OCI-LY7 (cell line): Measurements from ENCODE around the gene SHPK. TPM values are rescaled to one million over a fixed set of nuclear protein-coding genes. Genes with fewer than 3 reads are reported as not detected.

Source experiments
- BruUV-seq: library from RNA; stranded (reverse); fragments of 400-500 nt; replicated peaks from 2 replicates; lab custom pipeline; 2021; lab: Mats Ljungman, UMichigan
- CTCF ChIA-PET: fragments of 300-600 bp; sonication (Branson Sonifier 250); formaldehyde crosslinking; loops from one replicate; lab custom pipeline; 2022; ENCODE audit warnings: antibody characterized with exemption; ENCODE audit not compliant: unreplicated experiment; lab: Charles Lee
- POLR2A ChIA-PET: fragments of 300-600 bp; sonication (Branson Sonifier 250); formaldehyde crosslinking; loops from one replicate; lab custom pipeline; 2022; ENCODE audit warnings: antibody characterized with exemption; lab: Charles Lee
- DNase-seq: peaks from one replicate; pipeline ENCODE4 v3.0.0-alpha.2; 2015; ENCODE audit warnings: low spot score
- H2AFZ ChIP-seq: fragments of 200-600 bp; sonication (generic), shearing (Covaris generic); 2 replicates; pipeline ENCODE4 v1.6.1; 2014; ENCODE audit warnings: mild to moderate bottlenecking, antibody characterized with exemption, low read length, moderate library complexity
- H3K27ac ChIP-seq: fragments of 200-600 bp; sonication (generic); 2 replicates; pipeline ENCODE4 v1.5.1; 2014; ENCODE audit warnings: mixed run types, low read depth, mild to moderate bottlenecking, moderate library complexity, low read length, inconsistent platforms; ENCODE audit not compliant: poor library complexity, severe bottlenecking
- H3K36me3 ChIP-seq: fragments of 200-600 bp; sonication (generic); 2 replicates; pipeline ENCODE4 v1.6.1; 2014; ENCODE audit warnings: mild to moderate bottlenecking, antibody characterized with exemption, low read length, moderate library complexity, mixed read lengths; ENCODE audit not compliant: insufficient read depth
- H3K4me1 ChIP-seq: fragments of 200-600 bp; sonication (generic); 2 replicates; pipeline ENCODE4 v1.5.1; 2014; ENCODE audit warnings: mild to moderate bottlenecking, low read length; ENCODE audit not compliant: insufficient read depth, poor library complexity, severe bottlenecking
- H3K4me2 ChIP-seq: fragments of 200-600 bp; sonication (generic); 2 replicates; pipeline ENCODE4 v1.6.1; 2014; ENCODE audit warnings: mild to moderate bottlenecking, low read length
- H3K4me3 ChIP-seq: fragments of 200-600 bp; sonication (generic); 2 replicates; pipeline ENCODE4 v1.5.1; 2014; ENCODE audit warnings: mild to moderate bottlenecking, low read depth, low read length; ENCODE audit not compliant: poor library complexity, severe bottlenecking
- H3K79me2 ChIP-seq: fragments of 200-600 bp; sonication (generic); 2 replicates; pipeline ENCODE4 v1.6.1; 2016; ENCODE audit warnings: low read depth, mild to moderate bottlenecking, low read length, moderate library complexity, mixed read lengths; ENCODE audit not compliant: insufficient read depth
- H3K9me2 ChIP-seq: fragments of 200-600 bp; sonication (generic); 2 replicates; pipeline ENCODE4 v1.6.1; 2016; ENCODE audit warnings: mild to moderate bottlenecking, low read length, mixed read lengths; ENCODE audit not compliant: insufficient read depth
- H3K9me3 ChIP-seq: fragments of 200-600 bp; sonication (generic); 2 replicates; pipeline ENCODE4 v1.6.1; 2014; ENCODE audit warnings: mild to moderate bottlenecking, mixed run types, low read length, mixed read lengths
- H4K20me1 ChIP-seq: fragments of 200-600 bp; sonication (generic); 2 replicates; pipeline ENCODE4 v1.6.1; 2014; ENCODE audit warnings: mild to moderate bottlenecking, antibody characterized with exemption, low read length, moderate library complexity, mixed read lengths; ENCODE audit not compliant: insufficient read depth
- EZH2phosphoT487 ChIP-seq: fragments of 200-600 bp; sonication (generic); IDR thresholded peaks from 2 replicates; pipeline ENCODE4 v1.6.1; 2018; ENCODE audit warnings: low read depth, borderline replicate concordance, mild to moderate bottlenecking, mixed run types, antibody characterized with exemption, low read length, moderate library complexity, mixed read lengths
- intact Hi-C: fragments of 100-400 bp; cut with micrococcal nuclease; formaldehyde crosslinking; loops from one replicate; pipeline ENCODE4 v1.10.0; 2022; ENCODE audit not compliant: unreplicated experiment
- total RNA-seq, 2 experiments: library from RNA; depleted of rRNA in 1 of 2; stranded (reverse); fragments of >200 nt in 1 of 2; shearing (Covaris generic) in 1 of 2; gene quantifications; 2 replicates each; pipeline ENCODE4 v1.2.3, GENCODE V29; 2014 to 2022
- TF ChIP-seq, protein P1 (sequence below): fragments of 200-600 bp; sonication (generic); conservative IDR thresholded peaks from 2 replicates; pipeline ENCODE4 v1.5.1; 2014; ENCODE audit warnings: mild to moderate bottlenecking, antibody characterized with exemption, low read length, moderate library complexity, mixed read lengths

The SHPK gene
- total RNA-seq, 2 experiments from 2014 or later: 16.9 to 17.0 TPM

- H3K36me3 ChIP-seq: peaks cover 4% of the 10 kb centered on the region; the same call in 1 of the 2 replicates
- no TSS peak for BruUV-seq
- H3K4me3 ChIP-seq: peak overlapping the region; percentile 90
- H3K27ac ChIP-seq: no peak overlapping the region
- H3K4me2 ChIP-seq: peak overlapping the region; percentile 92
- H3K79me2 ChIP-seq: no peaks in the 10 kb centered on the region; the same call in 1 of the 2 replicates
- POLR2A ChIA-PET: interaction anchor here (0.7 to 1.3 kb wide), 5 partner anchors 8 to 74 kb away, joined by 3 to 5 read pairs (median 3); no protein-coding TSS in a partner anchor
- H4K20me1 ChIP-seq: no peaks in the 10 kb centered on the region
- H3K9me3 ChIP-seq: no peaks in the 10 kb centered on the region
- intact Hi-C loops: loop anchor here (1.0 kb wide), 1 partner anchor 77 kb away; no protein-coding TSS in a partner anchor
- TF ChIP-seq, protein P1, sequence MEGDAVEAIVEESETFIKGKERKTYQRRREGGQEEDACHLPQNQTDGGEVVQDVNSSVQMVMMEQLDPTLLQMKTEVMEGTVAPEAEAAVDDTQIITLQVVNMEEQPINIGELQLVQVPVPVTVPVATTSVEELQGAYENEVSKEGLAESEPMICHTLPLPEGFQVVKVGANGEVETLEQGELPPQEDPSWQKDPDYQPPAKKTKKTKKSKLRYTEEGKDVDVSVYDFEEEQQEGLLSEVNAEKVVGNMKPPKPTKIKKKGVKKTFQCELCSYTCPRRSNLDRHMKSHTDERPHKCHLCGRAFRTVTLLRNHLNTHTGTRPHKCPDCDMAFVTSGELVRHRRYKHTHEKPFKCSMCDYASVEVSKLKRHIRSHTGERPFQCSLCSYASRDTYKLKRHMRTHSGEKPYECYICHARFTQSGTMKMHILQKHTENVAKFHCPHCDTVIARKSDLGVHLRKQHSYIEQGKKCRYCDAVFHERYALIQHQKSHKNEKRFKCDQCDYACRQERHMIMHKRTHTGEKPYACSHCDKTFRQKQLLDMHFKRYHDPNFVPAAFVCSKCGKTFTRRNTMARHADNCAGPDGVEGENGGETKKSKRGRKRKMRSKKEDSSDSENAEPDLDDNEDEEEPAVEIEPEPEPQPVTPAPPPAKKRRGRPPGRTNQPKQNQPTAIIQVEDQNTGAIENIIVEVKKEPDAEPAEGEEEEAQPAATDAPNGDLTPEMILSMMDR: 0 out of 2 replicates have a peak, but pooled peaks have one; percentile 17
- TF ChIP-seq EZH2phosphoT487: no peak
- no peaks in the 10 kb centered on the region for H3K9me2 ChIP-seq
- CTCF ChIA-PET: interaction anchor here (0.6 kb wide), 1 partner anchor 98 kb away, joined by 3 read pairs; no protein-coding TSS in a partner anchor
- peak overlapping the region; percentile 50 for H2AFZ ChIP-seq
- DNase-seq: no peak
- H3K4me1 ChIP-seq: peaks cover 13% of the 10 kb centered on the region
Observed at GRCh38 chr17:3635474-3636153, 436 bp downstream of the SHPK start.

DNA sequence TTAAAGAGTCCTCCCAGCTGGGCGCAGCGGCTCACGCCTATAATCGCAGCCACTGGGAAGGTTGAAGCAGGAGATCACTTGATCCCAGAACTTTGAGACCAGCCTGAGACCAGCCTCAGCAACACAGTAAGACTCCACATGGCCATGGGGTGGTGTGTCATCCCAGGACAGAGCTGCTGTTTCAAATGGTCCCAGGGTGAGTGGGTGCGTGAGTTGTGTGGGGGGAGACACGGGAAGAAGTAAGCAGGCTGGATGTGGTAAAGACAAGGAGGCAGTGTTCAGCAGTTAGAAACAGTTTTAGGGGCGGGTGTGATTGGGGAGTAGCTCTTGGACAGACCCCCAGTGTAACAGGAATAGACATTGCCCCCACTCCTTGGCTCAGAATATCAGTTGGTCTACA lies 3.8 kb downstream of the SHPK start:
- H3K9me3 ChIP-seq: no peaks in the 10 kb centered on the region
- CTCF ChIA-PET: no interaction called here
- H3K9me2 ChIP-seq: no peaks in the 10 kb centered on the region
- H3K4me2 ChIP-seq: no peak overlapping the region
- BruUV-seq: no TSS peak
- TF ChIP-seq, protein P1: no peak
- TF ChIP-seq EZH2phosphoT487: no peak
- H3K79me2 ChIP-seq: no peaks in the 10 kb centered on the region; the same call in 1 of the 2 replicates
- peaks cover 29% of the 10 kb centered on the region for H3K36me3 ChIP-seq
- H2AFZ ChIP-seq: no peak overlapping the region
- intact Hi-C loops: no loop called here
- no peak for DNase-seq
- H3K27ac ChIP-seq: no peak overlapping the region
- no peaks in the 10 kb centered on the region for H3K4me1 ChIP-seq
- POLR2A ChIA-PET: interaction anchor here (0.6 kb wide), 1 partner anchor 1807 kb away, joined by 5 read pairs; no protein-coding TSS in a partner anchor
- H4K20me1 ChIP-seq: no peaks in the 10 kb centered on the region
- H3K4me3 ChIP-seq: no peak overlapping the region

DNA sequence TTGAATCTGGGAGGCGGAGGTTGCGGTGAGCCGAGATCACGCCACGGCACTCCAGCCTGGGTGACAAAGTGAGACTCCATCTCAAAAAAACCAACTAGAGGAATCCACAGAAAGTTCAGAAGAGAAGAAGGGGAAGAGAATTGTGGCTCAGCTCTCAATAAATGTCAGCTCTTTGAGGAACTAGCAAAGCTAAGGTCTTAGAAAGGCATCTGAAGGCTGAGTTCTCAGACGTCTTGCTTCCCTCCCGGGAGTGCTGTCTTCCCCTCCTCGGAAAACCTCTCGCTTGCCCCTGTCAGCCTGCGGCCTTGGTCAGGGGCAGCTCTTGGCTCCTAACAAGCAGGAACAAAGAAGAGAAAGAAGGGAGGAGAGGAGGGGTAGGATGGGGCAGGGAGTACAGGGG lies 5.3 kb downstream of the SHPK start:
- ChIA-PET POLR2A (no interaction called here), CTCF (no interaction called here)
- H3K4me2 ChIP-seq: no peak overlapping the region
- no peaks in the 10 kb centered on the region; the same call in 1 of the 2 replicates for H3K79me2 ChIP-seq
- no peaks in the 10 kb centered on the region for H4K20me1 ChIP-seq
- peaks cover 35% of the 10 kb centered on the region for H3K36me3 ChIP-seq
- no peak overlapping the region for H2AFZ ChIP-seq
- H3K9me2 ChIP-seq: no peaks in the 10 kb centered on the region
- H3K4me1 ChIP-seq: no peaks in the 10 kb centered on the region
- no peak overlapping the region for H3K27ac ChIP-seq
- no peak for DNase-seq
- H3K9me3 ChIP-seq: no peaks in the 10 kb centered on the region
- intact Hi-C loops: no loop called here
- BruUV-seq: no TSS peak
- no peak overlapping the region for H3K4me3 ChIP-seq
- TF ChIP-seq EZH2phosphoT487: no peak
- TF ChIP-seq, protein P1: no peak
